Endothelial cell (in vitro differentiated cells): Measurements from ENCODE around the gene SQOR. TPM values are rescaled to one million over a fixed set of nuclear protein-coding genes. Genes with fewer than 3 reads are reported as not detected.

Source experiments
- DNase-seq: peaks from one replicate; pipeline ENCODE4 v3.0.0; 2021; ENCODE audit warnings: low spot score
- H3K27ac Mint-ChIP-seq: one replicate; pipeline ENCODE4 v1.8.0; 2021; ENCODE audit warnings: mixed read lengths, inconsistent platforms; ENCODE audit not compliant: unreplicated experiment
- H3K27me3 Mint-ChIP-seq: one replicate; pipeline ENCODE4 v1.8.0; 2021; ENCODE audit warnings: mild to moderate bottlenecking, moderate library complexity, mixed read lengths, inconsistent platforms; ENCODE audit not compliant: unreplicated experiment
- H3K36me3 Mint-ChIP-seq: one replicate; pipeline ENCODE4 v1.8.0; 2021; ENCODE audit warnings: mild to moderate bottlenecking, low read depth, mixed read lengths, inconsistent platforms; ENCODE audit not compliant: unreplicated experiment
- H3K4me1 Mint-ChIP-seq: one replicate; pipeline ENCODE4 v1.8.0; 2021; ENCODE audit warnings: mild to moderate bottlenecking, mixed read lengths, inconsistent platforms; ENCODE audit not compliant: unreplicated experiment
- H3K4me3 Mint-ChIP-seq: one replicate; pipeline ENCODE4 v1.8.0; 2021; ENCODE audit warnings: mild to moderate bottlenecking, mixed read lengths, inconsistent platforms; ENCODE audit not compliant: unreplicated experiment
- H3K9me3 Mint-ChIP-seq: one replicate; pipeline ENCODE4 v1.8.0; 2021; ENCODE audit warnings: mixed read lengths, inconsistent platforms; ENCODE audit not compliant: unreplicated experiment
- CTCF ChIP-seq: fragments of 200-600 bp; sonication (generic); IDR thresholded peaks from one replicate; pipeline ENCODE4 v1.5.0; 2021; ENCODE audit warnings: antibody characterized with exemption; ENCODE audit not compliant: unreplicated experiment
- total RNA-seq: library from RNA; stranded (reverse); fragmentation: NEBNext Ultra II Directional; extraction: Animal tissue kit (Norgen Biotek cat#: 25700); gene quantifications from one replicate; pipeline ENCODE4 v1.2.1, GENCODE V29; 2021; ENCODE audit not compliant: unreplicated experiment

Gene SQOR
- total RNA-seq, 1 donor from 2014 or later: 3.8 TPM

- peak; percentile 88 for DNase-seq
- Mint-ChIP-seq H3K4me3 (peak within 1 kb of the TSS; percentile 91), H3K9me3 (no peaks in the 10 kb centered on the region), H3K27ac (peak within 1 kb of the TSS; percentile 100), H3K27me3 (peaks cover 5% of the 10 kb centered on the region), H3K36me3 (no peaks in the 10 kb centered on the region), H3K4me1 (peaks cover 19% of the 10 kb centered on the region)
- TF ChIP-seq CTCF: no peak
Measured at GRCh38 chr15:45587095-45587862, 47.5 kb upstream of the SQOR start, which contains the start of gene BLOC1S6. Gene BLOC1S6, plus strand, starts transcription at chr15:45587379. Its CDS starts 65 bp downstream, at chr15:45587444.

GRCh38 chr15:45587863-45588170 lies 47.0 kb upstream of the SQOR start:
- DNase-seq: no peak
- Mint-ChIP-seq H3K4me3 (peak overlapping the region; percentile 91), H3K36me3 (no peaks in the 10 kb centered on the region), H3K9me3 (no peaks in the 10 kb centered on the region), H3K27ac (peak overlapping the region; percentile 100), H3K27me3 (peaks cover 5% of the 10 kb centered on the region), H3K4me1 (peaks cover 19% of the 10 kb centered on the region)
- TF ChIP-seq CTCF: no peak

GRCh38 chr15:45588219-45588875 lies 46.5 kb upstream of the SQOR start:
- Mint-ChIP-seq H3K27me3 (peaks cover 5% of the 10 kb centered on the region), H3K9me3 (no peaks in the 10 kb centered on the region), H3K4me1 (peaks cover 19% of the 10 kb centered on the region), H3K27ac (peak overlapping the region; percentile 78), H3K36me3 (peaks cover 1% of the 10 kb centered on the region), H3K4me3 (peak overlapping the region; percentile 91)
- no peak for TF ChIP-seq CTCF
- DNase-seq: no peak

GRCh38 chr15:45589256-45589655 lies 45.6 kb upstream of the SQOR start:
- Mint-ChIP-seq H3K36me3 (peaks cover 4% of the 10 kb centered on the region), H3K27ac (no peak overlapping the region), H3K27me3 (peaks cover 5% of the 10 kb centered on the region), H3K4me3 (no peak overlapping the region), H3K9me3 (no peaks in the 10 kb centered on the region), H3K4me1 (peaks cover 19% of the 10 kb centered on the region)
- no peak for DNase-seq
- no peak for TF ChIP-seq CTCF

GRCh38 chr15:45594319-45594718 lies 40.5 kb upstream of the SQOR start:
- no peak for TF ChIP-seq CTCF
- Mint-ChIP-seq H3K9me3 (no peaks in the 10 kb centered on the region), H3K4me1 (no peaks in the 10 kb centered on the region), H3K4me3 (no peak overlapping the region), H3K27me3 (no peaks in the 10 kb centered on the region), H3K36me3 (peaks cover 16% of the 10 kb centered on the region), H3K27ac (no peak overlapping the region)
- no peak for DNase-seq
